ENCODE measurements around the gene KCNT2.

GRCh38 chr1:196573226-196573625 is 35.0 kb downstream of the KCNT2 start:
- TF ChIP-seq, protein P1, sequence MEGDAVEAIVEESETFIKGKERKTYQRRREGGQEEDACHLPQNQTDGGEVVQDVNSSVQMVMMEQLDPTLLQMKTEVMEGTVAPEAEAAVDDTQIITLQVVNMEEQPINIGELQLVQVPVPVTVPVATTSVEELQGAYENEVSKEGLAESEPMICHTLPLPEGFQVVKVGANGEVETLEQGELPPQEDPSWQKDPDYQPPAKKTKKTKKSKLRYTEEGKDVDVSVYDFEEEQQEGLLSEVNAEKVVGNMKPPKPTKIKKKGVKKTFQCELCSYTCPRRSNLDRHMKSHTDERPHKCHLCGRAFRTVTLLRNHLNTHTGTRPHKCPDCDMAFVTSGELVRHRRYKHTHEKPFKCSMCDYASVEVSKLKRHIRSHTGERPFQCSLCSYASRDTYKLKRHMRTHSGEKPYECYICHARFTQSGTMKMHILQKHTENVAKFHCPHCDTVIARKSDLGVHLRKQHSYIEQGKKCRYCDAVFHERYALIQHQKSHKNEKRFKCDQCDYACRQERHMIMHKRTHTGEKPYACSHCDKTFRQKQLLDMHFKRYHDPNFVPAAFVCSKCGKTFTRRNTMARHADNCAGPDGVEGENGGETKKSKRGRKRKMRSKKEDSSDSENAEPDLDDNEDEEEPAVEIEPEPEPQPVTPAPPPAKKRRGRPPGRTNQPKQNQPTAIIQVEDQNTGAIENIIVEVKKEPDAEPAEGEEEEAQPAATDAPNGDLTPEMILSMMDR (IDR thresholded peaks at IDR 0.05; ENCODE audit: low read depth, low read length, missing input control): no peak
- TF ChIP-seq, protein P2, sequence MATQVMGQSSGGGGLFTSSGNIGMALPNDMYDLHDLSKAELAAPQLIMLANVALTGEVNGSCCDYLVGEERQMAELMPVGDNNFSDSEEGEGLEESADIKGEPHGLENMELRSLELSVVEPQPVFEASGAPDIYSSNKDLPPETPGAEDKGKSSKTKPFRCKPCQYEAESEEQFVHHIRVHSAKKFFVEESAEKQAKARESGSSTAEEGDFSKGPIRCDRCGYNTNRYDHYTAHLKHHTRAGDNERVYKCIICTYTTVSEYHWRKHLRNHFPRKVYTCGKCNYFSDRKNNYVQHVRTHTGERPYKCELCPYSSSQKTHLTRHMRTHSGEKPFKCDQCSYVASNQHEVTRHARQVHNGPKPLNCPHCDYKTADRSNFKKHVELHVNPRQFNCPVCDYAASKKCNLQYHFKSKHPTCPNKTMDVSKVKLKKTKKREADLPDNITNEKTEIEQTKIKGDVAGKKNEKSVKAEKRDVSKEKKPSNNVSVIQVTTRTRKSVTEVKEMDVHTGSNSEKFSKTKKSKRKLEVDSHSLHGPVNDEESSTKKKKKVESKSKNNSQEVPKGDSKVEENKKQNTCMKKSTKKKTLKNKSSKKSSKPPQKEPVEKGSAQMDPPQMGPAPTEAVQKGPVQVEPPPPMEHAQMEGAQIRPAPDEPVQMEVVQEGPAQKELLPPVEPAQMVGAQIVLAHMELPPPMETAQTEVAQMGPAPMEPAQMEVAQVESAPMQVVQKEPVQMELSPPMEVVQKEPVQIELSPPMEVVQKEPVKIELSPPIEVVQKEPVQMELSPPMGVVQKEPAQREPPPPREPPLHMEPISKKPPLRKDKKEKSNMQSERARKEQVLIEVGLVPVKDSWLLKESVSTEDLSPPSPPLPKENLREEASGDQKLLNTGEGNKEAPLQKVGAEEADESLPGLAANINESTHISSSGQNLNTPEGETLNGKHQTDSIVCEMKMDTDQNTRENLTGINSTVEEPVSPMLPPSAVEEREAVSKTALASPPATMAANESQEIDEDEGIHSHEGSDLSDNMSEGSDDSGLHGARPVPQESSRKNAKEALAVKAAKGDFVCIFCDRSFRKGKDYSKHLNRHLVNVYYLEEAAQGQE (IDR thresholded peaks at IDR 0.05): no peak
- TF ChIP-seq HNF4A (conservative IDR thresholded peaks at IDR 0.05): no peak

Data from liver (tissue), 3 donors.